Mucosa of stomach (tissue), 1 donor: ENCODE measurements around the gene CDH4.

Experiments
- H3K27me3 ChIP-seq: one replicate; pipeline ENCODE4 v1.7.0; 2013; ENCODE audit warnings: mild to moderate bottlenecking, low read length; ENCODE audit not compliant: control insufficient read depth, insufficient read depth
- H3K36me3 ChIP-seq: one replicate; pipeline ENCODE4 v1.7.0; 2013; ENCODE audit warnings: low read length; ENCODE audit not compliant: control insufficient read depth, insufficient read depth
- H3K4me1 ChIP-seq: one replicate; pipeline ENCODE4 v1.7.0; 2013; ENCODE audit warnings: mild to moderate bottlenecking, low read length; ENCODE audit not compliant: control insufficient read depth, insufficient read depth
- H3K4me3 ChIP-seq: one replicate; pipeline ENCODE4 v1.7.0; 2013; ENCODE audit warnings: low read length
- H3K9ac ChIP-seq: one replicate; pipeline ENCODE4 v1.7.0; 2013; ENCODE audit warnings: mild to moderate bottlenecking, low read length, moderate library complexity
- H3K9me3 ChIP-seq: one replicate; pipeline ENCODE4 v1.7.0; 2013; ENCODE audit warnings: mild to moderate bottlenecking, low read length, moderate library complexity; ENCODE audit not compliant: control insufficient read depth
- donor health status: Pancreatic carcinoma.

Gene CDH4

GRCh38 chr20:61493798-61494305, 241.8 kb downstream of the CDH4 start:
- Histone ChIP-seq H3K27me3 (no peaks in the 10 kb centered on the region), H3K9me3 (no peaks in the 10 kb centered on the region), H3K9ac (no peak overlapping the region), H3K4me1 (no peaks in the 10 kb centered on the region), H3K4me3 (no peak overlapping the region), H3K36me3 (no peaks in the 10 kb centered on the region)

GRCh38 chr20:61494763-61495575, 242.9 kb downstream of the CDH4 start:
- Histone ChIP-seq H3K27me3 (no peaks in the 10 kb centered on the region), H3K4me1 (no peaks in the 10 kb centered on the region), H3K9ac (no peak overlapping the region), H3K4me3 (no peak overlapping the region), H3K9me3 (no peaks in the 10 kb centered on the region), H3K36me3 (no peaks in the 10 kb centered on the region)

- no peaks in the 10 kb centered on the region for H3K36me3 ChIP-seq
- no peaks in the 10 kb centered on the region for H3K27me3 ChIP-seq
- no peaks in the 10 kb centered on the region for H3K9me3 ChIP-seq
- no peak overlapping the region for H3K9ac ChIP-seq
- H3K4me3 ChIP-seq, result no peak overlapping the region
- no peaks in the 10 kb centered on the region for H3K4me1 ChIP-seq
These were observed 245.1 kb downstream of the CDH4 start for GRCh38 chr20:61497029-61497627.

GRCh38 chr20:61499859-61500554, 247.9 kb downstream of the CDH4 start:
- no peaks in the 10 kb centered on the region for H3K36me3 ChIP-seq
- no peaks in the 10 kb centered on the region for H3K27me3 ChIP-seq
- no peaks in the 10 kb centered on the region for H3K9me3 ChIP-seq
- no peak overlapping the region for H3K4me3 ChIP-seq
- no peaks in the 10 kb centered on the region for H3K4me1 ChIP-seq
- H3K9ac ChIP-seq, result no peak overlapping the region

GRCh38 chr20:61500791-61501321, 248.8 kb downstream of the CDH4 start:
- no peak overlapping the region for H3K9ac ChIP-seq
- no peaks in the 10 kb centered on the region for H3K4me1 ChIP-seq
- H3K36me3 ChIP-seq, result no peaks in the 10 kb centered on the region
- no peak overlapping the region for H3K4me3 ChIP-seq
- no peaks in the 10 kb centered on the region for H3K27me3 ChIP-seq
- H3K9me3 ChIP-seq, result no peaks in the 10 kb centered on the region

- H3K4me1 ChIP-seq, result no peaks in the 10 kb centered on the region
- no peak overlapping the region for H3K9ac ChIP-seq
- H3K9me3 ChIP-seq, result no peaks in the 10 kb centered on the region
- no peaks in the 10 kb centered on the region for H3K27me3 ChIP-seq
- H3K36me3 ChIP-seq, result no peaks in the 10 kb centered on the region
- no peak overlapping the region for H3K4me3 ChIP-seq
These were observed 250.4 kb downstream of the CDH4 start for GRCh38 chr20:61502433-61502832.

GRCh38 chr20:61503106-61503505, 251.0 kb downstream of the CDH4 start:
- H3K9me3 ChIP-seq, result no peaks in the 10 kb centered on the region
- H3K36me3 ChIP-seq, result no peaks in the 10 kb centered on the region
- no peaks in the 10 kb centered on the region for H3K4me1 ChIP-seq
- H3K27me3 ChIP-seq, result no peaks in the 10 kb centered on the region
- no peak overlapping the region for H3K4me3 ChIP-seq
- H3K9ac ChIP-seq, result no peak overlapping the region

- no peak overlapping the region for H3K4me3 ChIP-seq
- no peak overlapping the region for H3K9ac ChIP-seq
- peaks cover 3% of the 10 kb centered on the region for H3K27me3 ChIP-seq
- H3K9me3 ChIP-seq, result no peaks in the 10 kb centered on the region
- H3K4me1 ChIP-seq, result no peaks in the 10 kb centered on the region
- no peaks in the 10 kb centered on the region for H3K36me3 ChIP-seq
These were observed 253.4 kb downstream of the CDH4 start for GRCh38 chr20:61505508-61505907.

- Histone ChIP-seq H3K27me3 (peaks cover 3% of the 10 kb centered on the region), H3K9ac (no peak overlapping the region), H3K4me3 (no peak overlapping the region), H3K4me1 (no peaks in the 10 kb centered on the region), H3K9me3 (no peaks in the 10 kb centered on the region), H3K36me3 (no peaks in the 10 kb centered on the region)
These were observed 255.7 kb downstream of the CDH4 start for GRCh38 chr20:61507778-61508177.

GRCh38 chr20:61508301-61509096, 256.4 kb downstream of the CDH4 start:
- H3K36me3 ChIP-seq, result no peaks in the 10 kb centered on the region
- no peaks in the 10 kb centered on the region for H3K9me3 ChIP-seq
- no peak overlapping the region for H3K9ac ChIP-seq
- no peak overlapping the region for H3K4me3 ChIP-seq
- H3K27me3 ChIP-seq, result peaks cover 3% of the 10 kb centered on the region
- H3K4me1 ChIP-seq, result no peaks in the 10 kb centered on the region

- Histone ChIP-seq H3K4me1 (no peaks in the 10 kb centered on the region), H3K9ac (no peak overlapping the region), H3K4me3 (no peak overlapping the region), H3K27me3 (peaks cover 3% of the 10 kb centered on the region), H3K36me3 (no peaks in the 10 kb centered on the region), H3K9me3 (no peaks in the 10 kb centered on the region)
These were observed 258.8 kb downstream of the CDH4 start for GRCh38 chr20:61510778-61511330.
